Measurements from ENCODE around the gene UBAC2. TPM values are rescaled to one million over a fixed set of nuclear protein-coding genes. Genes with fewer than 3 reads are reported as not detected.
A peak's percentile ranks its signal among the peaks of the same experiment; 100 is the strongest.

The UBAC2 gene
- total RNA-seq, 1 experiment from 2014 or later: 80.3 TPM

DNA sequence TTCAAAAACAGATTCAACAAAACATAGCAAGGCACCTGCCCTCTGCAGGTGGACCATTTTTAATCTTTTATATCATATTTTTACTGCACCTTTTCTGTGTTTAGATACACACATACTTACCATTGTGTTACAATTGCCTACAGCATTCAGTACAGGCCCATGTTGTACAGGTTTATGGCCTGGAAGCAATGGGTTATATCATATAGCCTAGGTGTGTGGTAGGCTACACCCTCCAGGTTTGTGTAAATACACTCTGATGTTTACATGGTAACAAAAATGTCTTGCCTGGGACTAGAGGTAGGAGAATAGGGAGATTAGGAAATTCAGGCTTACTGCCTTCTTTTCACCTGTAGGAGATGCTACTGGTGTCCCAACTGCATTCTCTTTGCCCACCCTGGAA is 8.2 kb upstream of the UBAC2 start:
- peaks cover 48% of the 10 kb centered on the region for H3F3A ChIP-seq (ENCODE audit: insufficient read depth, low read depth)
- H3K27me3 ChIP-seq (ENCODE audit: insufficient read depth, low read depth): no peaks in the 10 kb centered on the region
- intact Hi-C loops (cut with micrococcal nuclease; ENCODE audit: unreplicated experiment): no loop called here
- no TSS peak for BruUV-seq (replicated peaks)
- ChIA-PET CTCF (no interaction called here), POLR2A (ENCODE audit: unreplicated experiment) (no interaction called here)
- H3K79me2 ChIP-seq (ENCODE audit: low read depth): no peaks in the 10 kb centered on the region
- H3K9me3 ChIP-seq (ENCODE audit: insufficient read depth, low read depth): no peaks in the 10 kb centered on the region
- peaks cover 56% of the 10 kb centered on the region for H3K4me1 ChIP-seq (replicated peaks; ENCODE audit: insufficient read depth)
- no peak for DNase-seq
- no peaks in the 10 kb centered on the region for H3K36me3 ChIP-seq (ENCODE audit: low read depth)
- no peaks in the 10 kb centered on the region for H3K9me2 ChIP-seq (ENCODE audit: insufficient read depth)
- no peaks in the 10 kb centered on the region for H4K20me1 ChIP-seq (ENCODE audit: insufficient read depth)
- TF ChIP-seq CTCF (conservative IDR thresholded peaks at IDR 0.05) (no peak), EZH2 (IDR thresholded peaks at IDR 0.05; ENCODE audit: low read depth) (no peak)
- no peak overlapping the region for H3K4me3 ChIP-seq
- 0 out of 2 replicates have a peak overlapping the region, but pooled peaks have one; percentile 51 for H3K4me2 ChIP-seq
- peak overlapping the region; percentile 25; the same call in 1 of the 2 replicates for H3K27ac ChIP-seq
- no peak overlapping the region for H2AFZ ChIP-seq

GRCh38 chr13:99193152-99193551 is 7.5 kb upstream of the UBAC2 start:
- 0 out of 2 replicates have a peak overlapping the region, but pooled peaks have one; percentile 25 for H3K27ac ChIP-seq
- intact Hi-C loops (cut with micrococcal nuclease; ENCODE audit: unreplicated experiment): no loop called here
- POLR2A ChIA-PET (ENCODE audit: unreplicated experiment): no interaction called here
- H3K9me3 ChIP-seq (ENCODE audit: insufficient read depth, low read depth): no peaks in the 10 kb centered on the region
- H2AFZ ChIP-seq: no peak overlapping the region
- H3K4me1 ChIP-seq (replicated peaks; ENCODE audit: insufficient read depth): peaks cover 63% of the 10 kb centered on the region
- peaks cover 55% of the 10 kb centered on the region for H3F3A ChIP-seq (ENCODE audit: insufficient read depth, low read depth)
- TF ChIP-seq EZH2 (IDR thresholded peaks at IDR 0.05; ENCODE audit: low read depth): no peak
- TF ChIP-seq CTCF (conservative IDR thresholded peaks at IDR 0.05): no peak
- no peaks in the 10 kb centered on the region for H3K9me2 ChIP-seq (ENCODE audit: insufficient read depth)
- H3K36me3 ChIP-seq (ENCODE audit: low read depth): no peaks in the 10 kb centered on the region
- CTCF ChIA-PET: no interaction called here
- no peak overlapping the region for H3K4me2 ChIP-seq
- no peaks in the 10 kb centered on the region for H4K20me1 ChIP-seq (ENCODE audit: insufficient read depth)
- H3K79me2 ChIP-seq (ENCODE audit: low read depth): peaks cover 6% of the 10 kb centered on the region; the same call in 1 of the 2 replicates
- no peak for DNase-seq
- H3K4me3 ChIP-seq: no peak overlapping the region
- no TSS peak for BruUV-seq (replicated peaks)
- H3K27me3 ChIP-seq (ENCODE audit: insufficient read depth, low read depth): no peaks in the 10 kb centered on the region

- Histone ChIP-seq H3K9me2 (ENCODE audit: insufficient read depth) (no peaks in the 10 kb centered on the region), H4K20me1 (ENCODE audit: insufficient read depth) (no peaks in the 10 kb centered on the region), H3K4me3 (peak overlapping the region; percentile 99; the same call in 1 of the 2 replicates), H3K27ac (peak overlapping the region; percentile 99), H3K27me3 (ENCODE audit: insufficient read depth, low read depth) (no peaks in the 10 kb centered on the region), H2AFZ (no peak overlapping the region), H3F3A (ENCODE audit: insufficient read depth, low read depth) (peaks cover 73% of the 10 kb centered on the region), H3K4me1 (replicated peaks; ENCODE audit: insufficient read depth) (peaks cover 65% of the 10 kb centered on the region), H3K79me2 (ENCODE audit: low read depth) (peaks cover 33% of the 10 kb centered on the region), H3K4me2 (peak overlapping the region; percentile 93), H3K36me3 (ENCODE audit: low read depth) (no peaks in the 10 kb centered on the region), H3K9me3 (ENCODE audit: insufficient read depth, low read depth) (no peaks in the 10 kb centered on the region)
- DNase-seq: peak; percentile 47 to 55
- ChIA-PET POLR2A (ENCODE audit: unreplicated experiment) (no interaction called here), CTCF (no interaction called here)
- no peak for TF ChIP-seq EZH2 (IDR thresholded peaks at IDR 0.05; ENCODE audit: low read depth)
- peak; percentile 60 for TF ChIP-seq CTCF (conservative IDR thresholded peaks at IDR 0.05)
- intact Hi-C loops (cut with micrococcal nuclease; ENCODE audit: unreplicated experiment): loop anchor here (1.0 to 2.0 kb wide), 2 partner anchors 20 to 45 kb away; no protein-coding TSS in a partner anchor
- BruUV-seq (replicated peaks): no TSS peak
These were observed 4.1 kb upstream of the UBAC2 start for GRCh38 chr13:99196466-99197116.

Measured in PC-9 (cell line).